ENCODE measurements around the gene FAM13A.

GRCh38 chr4:88998001-88998400 lies 59.0 kb downstream of the FAM13A start:
- TF ChIP-seq, protein P1, sequence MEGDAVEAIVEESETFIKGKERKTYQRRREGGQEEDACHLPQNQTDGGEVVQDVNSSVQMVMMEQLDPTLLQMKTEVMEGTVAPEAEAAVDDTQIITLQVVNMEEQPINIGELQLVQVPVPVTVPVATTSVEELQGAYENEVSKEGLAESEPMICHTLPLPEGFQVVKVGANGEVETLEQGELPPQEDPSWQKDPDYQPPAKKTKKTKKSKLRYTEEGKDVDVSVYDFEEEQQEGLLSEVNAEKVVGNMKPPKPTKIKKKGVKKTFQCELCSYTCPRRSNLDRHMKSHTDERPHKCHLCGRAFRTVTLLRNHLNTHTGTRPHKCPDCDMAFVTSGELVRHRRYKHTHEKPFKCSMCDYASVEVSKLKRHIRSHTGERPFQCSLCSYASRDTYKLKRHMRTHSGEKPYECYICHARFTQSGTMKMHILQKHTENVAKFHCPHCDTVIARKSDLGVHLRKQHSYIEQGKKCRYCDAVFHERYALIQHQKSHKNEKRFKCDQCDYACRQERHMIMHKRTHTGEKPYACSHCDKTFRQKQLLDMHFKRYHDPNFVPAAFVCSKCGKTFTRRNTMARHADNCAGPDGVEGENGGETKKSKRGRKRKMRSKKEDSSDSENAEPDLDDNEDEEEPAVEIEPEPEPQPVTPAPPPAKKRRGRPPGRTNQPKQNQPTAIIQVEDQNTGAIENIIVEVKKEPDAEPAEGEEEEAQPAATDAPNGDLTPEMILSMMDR (IDR thresholded peaks at IDR 0.05; ENCODE audit: low read length): no peak
- no peak for TF ChIP-seq EZH2 (optimal IDR thresholded peaks at IDR 0.05; ENCODE audit: low read depth, low read length)
- no peak for TF ChIP-seq EZH2phosphoT487 (IDR thresholded peaks at IDR 0.05; ENCODE audit: low read length)

Measured in MM.1S (cell line).